Mesothelial cell of epicardium (in vitro differentiated cells): ENCODE results near the gene KCNQ5. TPM values are rescaled to one million over a fixed set of nuclear protein-coding genes. Genes with fewer than 3 reads are reported as not detected.

Experiments
- DNase-seq, 2 experiments: peaks; one replicate each; pipeline ENCODE4 v3.0.0; 2021; ENCODE audit warnings: low spot score in 2 of 2; ENCODE audit not compliant: unreplicated experiment in 2 of 2
- H3K27ac Mint-ChIP-seq: 2 replicates; pipeline ENCODE4 v1.8.0; 2021; ENCODE audit warnings: mixed read lengths
- H3K27me3 Mint-ChIP-seq: 2 replicates; pipeline ENCODE4 v1.8.0; 2021; ENCODE audit warnings: low read depth, mixed read lengths
- H3K36me3 Mint-ChIP-seq: 2 replicates; pipeline ENCODE4 v1.8.0; 2021; ENCODE audit warnings: mixed read lengths
- H3K4me1 Mint-ChIP-seq: 2 replicates; pipeline ENCODE4 v1.8.0; 2021; ENCODE audit warnings: mixed read lengths
- H3K4me3 Mint-ChIP-seq: 2 replicates; pipeline ENCODE4 v1.8.0; 2021; ENCODE audit warnings: mild to moderate bottlenecking, moderate library complexity, mixed read lengths
- H3K9me3 Mint-ChIP-seq: 2 replicates; pipeline ENCODE4 v1.8.0; 2021; ENCODE audit warnings: mixed read lengths
- total RNA-seq: library from RNA; stranded (reverse); gene quantifications from 3 replicates; pipeline ENCODE4 v1.2.1, GENCODE V29; 2021
- TF ChIP-seq, protein P1 (sequence below): fragments of 200-600 bp; sonication (generic); IDR thresholded peaks from one replicate; pipeline ENCODE4 v1.5.0; 2021; ENCODE audit warnings: antibody characterized with exemption; ENCODE audit not compliant: unreplicated experiment

The KCNQ5 gene
- total RNA-seq, 1 donor from 2014 or later: 4.8 TPM

DNA sequence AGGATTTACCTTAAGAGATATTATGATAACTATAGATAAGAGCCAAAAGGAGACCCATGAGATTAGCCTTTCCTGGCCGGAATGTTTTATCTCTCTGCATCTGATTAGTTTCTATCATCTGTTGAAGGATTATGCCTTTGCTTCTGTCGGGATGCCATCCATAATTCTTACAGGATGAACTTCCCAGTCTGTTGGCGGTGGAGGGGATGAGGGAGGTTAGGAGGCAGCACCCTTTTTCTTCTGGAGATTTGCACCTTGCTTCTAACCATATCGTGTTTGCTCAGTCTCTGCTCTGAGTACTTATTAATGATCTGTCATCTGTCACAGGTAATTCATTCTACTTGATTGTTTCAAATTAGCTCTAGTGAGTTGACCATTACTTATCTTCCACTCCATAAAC is 311.4 kb downstream of the KCNQ5 start:
- H3K4me1 Mint-ChIP-seq: peaks cover 16% of the 10 kb centered on the region
- no peaks in the 10 kb centered on the region for H3K9me3 Mint-ChIP-seq
- no peaks in the 10 kb centered on the region for H3K27me3 Mint-ChIP-seq
- no peaks in the 10 kb centered on the region for H3K36me3 Mint-ChIP-seq
- TF ChIP-seq, protein P1, sequence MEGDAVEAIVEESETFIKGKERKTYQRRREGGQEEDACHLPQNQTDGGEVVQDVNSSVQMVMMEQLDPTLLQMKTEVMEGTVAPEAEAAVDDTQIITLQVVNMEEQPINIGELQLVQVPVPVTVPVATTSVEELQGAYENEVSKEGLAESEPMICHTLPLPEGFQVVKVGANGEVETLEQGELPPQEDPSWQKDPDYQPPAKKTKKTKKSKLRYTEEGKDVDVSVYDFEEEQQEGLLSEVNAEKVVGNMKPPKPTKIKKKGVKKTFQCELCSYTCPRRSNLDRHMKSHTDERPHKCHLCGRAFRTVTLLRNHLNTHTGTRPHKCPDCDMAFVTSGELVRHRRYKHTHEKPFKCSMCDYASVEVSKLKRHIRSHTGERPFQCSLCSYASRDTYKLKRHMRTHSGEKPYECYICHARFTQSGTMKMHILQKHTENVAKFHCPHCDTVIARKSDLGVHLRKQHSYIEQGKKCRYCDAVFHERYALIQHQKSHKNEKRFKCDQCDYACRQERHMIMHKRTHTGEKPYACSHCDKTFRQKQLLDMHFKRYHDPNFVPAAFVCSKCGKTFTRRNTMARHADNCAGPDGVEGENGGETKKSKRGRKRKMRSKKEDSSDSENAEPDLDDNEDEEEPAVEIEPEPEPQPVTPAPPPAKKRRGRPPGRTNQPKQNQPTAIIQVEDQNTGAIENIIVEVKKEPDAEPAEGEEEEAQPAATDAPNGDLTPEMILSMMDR: no peak
- H3K4me3 Mint-ChIP-seq: no peak overlapping the region
- no peak for DNase-seq
- H3K27ac Mint-ChIP-seq: no peak overlapping the region

DNA sequence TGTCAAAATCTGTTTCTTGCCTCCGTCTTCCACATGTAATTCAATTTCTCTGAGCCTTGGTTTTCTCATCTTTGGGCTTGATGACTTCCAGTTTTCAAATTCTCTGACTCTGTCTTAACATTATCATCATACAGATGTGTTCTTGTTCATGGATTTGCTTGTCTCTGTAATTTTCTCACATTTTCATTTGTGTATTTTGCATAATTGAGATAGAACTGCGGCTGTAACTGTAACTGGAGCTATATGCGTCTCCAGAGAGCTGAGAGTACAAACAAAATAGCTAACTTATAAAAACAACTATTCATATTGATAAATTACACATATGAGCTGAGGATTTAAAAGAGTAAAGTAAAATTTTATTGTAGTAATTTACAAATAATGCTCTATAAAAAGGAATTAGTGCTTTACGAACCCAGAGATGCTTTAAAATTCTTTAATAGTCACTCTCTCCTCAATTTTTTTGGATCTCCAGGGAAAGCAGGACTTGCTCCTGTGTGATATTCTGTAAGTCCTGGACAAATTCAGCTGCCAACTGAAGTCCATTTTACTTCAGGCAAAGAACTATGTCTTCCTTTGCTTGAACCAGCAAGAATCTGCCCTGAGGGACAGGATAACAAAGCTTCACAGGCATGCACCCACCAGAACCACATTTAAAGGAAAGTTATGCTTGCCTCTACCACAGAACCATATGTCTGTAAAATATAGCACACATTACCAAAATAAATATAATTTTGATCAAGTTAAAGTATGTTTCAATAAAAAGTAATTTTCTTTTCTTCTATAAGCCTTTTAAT is 315.1 kb downstream of the KCNQ5 start:
- TF ChIP-seq, protein P1: no peak
- Mint-ChIP-seq H3K36me3 (no peaks in the 10 kb centered on the region), H3K27me3 (peaks cover 2% of the 10 kb centered on the region), H3K4me1 (peaks cover 11% of the 10 kb centered on the region), H3K4me3 (no peak overlapping the region), H3K9me3 (no peaks in the 10 kb centered on the region), H3K27ac (no peak overlapping the region)
- no peak for DNase-seq

DNA sequence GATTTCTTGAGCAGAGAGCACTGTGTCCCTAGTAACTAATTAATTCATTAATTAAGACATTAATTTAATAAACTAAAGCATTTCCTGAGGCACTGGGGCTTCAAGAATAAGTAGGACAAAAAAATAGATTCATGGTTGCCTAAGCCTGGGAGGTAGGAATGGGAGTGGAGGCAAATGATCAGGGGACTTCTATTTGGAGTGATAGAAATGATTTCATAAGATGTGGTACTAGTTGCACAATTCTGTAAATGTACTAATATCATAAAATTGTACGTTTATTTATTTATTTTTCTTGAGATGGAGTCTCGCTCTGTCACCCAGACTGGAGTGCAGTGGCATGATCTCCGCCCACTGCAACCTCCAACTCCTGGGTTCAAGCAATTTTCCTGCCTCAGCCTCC is 316.2 kb downstream of the KCNQ5 start:
- Mint-ChIP-seq H3K4me3 (no peak overlapping the region), H3K36me3 (no peaks in the 10 kb centered on the region), H3K27ac (no peak overlapping the region), H3K4me1 (peaks cover 10% of the 10 kb centered on the region), H3K27me3 (peaks cover 2% of the 10 kb centered on the region), H3K9me3 (no peaks in the 10 kb centered on the region)
- TF ChIP-seq, protein P1: no peak
- no peak for DNase-seq

DNA sequence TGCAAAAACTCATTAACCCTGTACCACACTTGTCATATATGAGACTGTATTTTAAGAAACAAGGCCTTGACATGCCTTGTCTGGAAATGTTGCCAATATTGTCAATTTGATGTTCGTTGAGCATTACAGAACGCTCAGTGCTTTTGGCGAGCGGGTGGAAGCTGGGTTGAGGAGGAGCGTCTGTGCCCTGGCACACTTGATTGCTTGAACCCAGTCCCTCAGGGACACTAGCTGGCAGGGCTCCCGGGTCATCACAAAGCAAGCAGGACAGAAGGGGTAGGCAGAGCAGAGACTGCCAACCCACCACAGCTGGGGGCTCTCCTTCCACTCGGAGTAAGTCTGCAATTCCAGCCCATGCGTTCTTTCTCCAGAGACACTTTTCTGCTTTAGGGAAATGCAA is 317.1 kb downstream of the KCNQ5 start:
- TF ChIP-seq, protein P1: no peak
- H3K27me3 Mint-ChIP-seq: peaks cover 2% of the 10 kb centered on the region
- no peaks in the 10 kb centered on the region for H3K9me3 Mint-ChIP-seq
- no peak overlapping the region for H3K4me3 Mint-ChIP-seq
- H3K4me1 Mint-ChIP-seq: peaks cover 5% of the 10 kb centered on the region
- H3K36me3 Mint-ChIP-seq: no peaks in the 10 kb centered on the region
- no peak overlapping the region for H3K27ac Mint-ChIP-seq
- DNase-seq: no peak

DNA sequence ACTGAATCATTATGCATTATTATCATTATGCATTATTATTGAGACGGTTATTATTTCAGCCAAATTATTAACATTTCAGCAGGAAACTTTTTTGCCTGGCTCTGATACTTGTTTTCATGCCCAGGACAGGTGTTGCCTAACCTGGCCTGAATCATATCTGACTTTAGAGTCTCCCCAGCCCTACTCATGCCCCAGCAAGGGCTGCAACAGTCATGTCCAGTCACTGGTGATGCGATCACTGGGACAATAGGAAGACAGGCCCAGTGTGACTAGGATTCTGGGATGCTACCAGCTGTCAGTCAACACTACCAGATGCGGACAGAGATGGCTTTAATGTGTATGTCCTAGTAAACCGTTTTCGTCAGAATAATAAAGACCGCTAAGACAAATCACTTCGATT is 318.4 kb downstream of the KCNQ5 start:
- no peaks in the 10 kb centered on the region for H3K36me3 Mint-ChIP-seq
- DNase-seq: no peak
- H3K27ac Mint-ChIP-seq: no peak overlapping the region
- no peaks in the 10 kb centered on the region for H3K9me3 Mint-ChIP-seq
- no peak overlapping the region for H3K4me3 Mint-ChIP-seq
- TF ChIP-seq, protein P1: no peak
- peaks cover 2% of the 10 kb centered on the region for H3K27me3 Mint-ChIP-seq
- peaks cover 5% of the 10 kb centered on the region for H3K4me1 Mint-ChIP-seq
